GM18526 (cell line): Measurements from ENCODE around the gene KCNQ4.

ENCODE experiments used
- POLR2A ChIP-seq: IDR thresholded peaks from 3 replicates; pipeline ENCODE4 v1.6.1; 2011; ENCODE audit not compliant: insufficient read length; ENCODE audit errors: extremely low read depth

KCNQ4 gene

DNA sequence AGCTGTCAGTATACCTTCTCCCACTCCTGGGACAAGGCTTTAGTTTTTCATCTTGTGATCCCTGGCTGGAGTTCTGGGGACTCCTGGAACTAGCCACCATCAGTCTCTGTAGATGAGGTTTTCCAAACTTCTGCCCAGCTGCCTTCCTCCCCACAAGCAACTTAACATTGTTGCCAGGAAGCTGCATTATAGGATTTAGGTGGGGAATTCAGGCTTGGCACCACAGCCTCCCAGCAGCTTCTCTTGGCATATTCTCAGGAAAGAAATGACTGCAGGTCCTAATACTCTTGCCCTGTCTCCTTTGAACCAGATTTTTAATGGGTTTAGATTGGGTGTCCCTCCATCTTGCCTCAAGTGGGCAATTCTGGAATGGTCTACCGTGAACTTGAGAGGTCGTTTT, 18.6 kb upstream of the KCNQ4 start:
- no peak for TF ChIP-seq POLR2A

DNA sequence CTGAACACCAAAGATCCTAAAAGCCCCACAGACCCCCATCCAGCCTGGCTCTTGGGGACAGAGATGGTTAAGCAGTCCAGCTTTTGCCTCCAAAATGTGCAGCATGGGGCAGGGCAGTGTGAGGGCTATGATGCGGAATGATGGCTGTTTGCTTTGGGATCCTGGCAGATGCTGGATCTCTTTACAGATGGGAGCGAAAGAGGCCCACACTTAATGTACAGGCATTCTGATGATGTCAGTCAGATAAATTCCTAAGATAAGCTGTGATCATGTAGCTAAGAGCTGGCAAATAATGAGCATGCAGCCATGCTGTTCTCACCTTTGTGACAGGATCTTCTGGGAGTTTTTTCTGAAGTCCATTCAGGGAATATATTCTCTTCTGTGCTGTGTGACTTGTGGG, 17.6 kb upstream of the KCNQ4 start:
- TF ChIP-seq POLR2A: no peak

DNA sequence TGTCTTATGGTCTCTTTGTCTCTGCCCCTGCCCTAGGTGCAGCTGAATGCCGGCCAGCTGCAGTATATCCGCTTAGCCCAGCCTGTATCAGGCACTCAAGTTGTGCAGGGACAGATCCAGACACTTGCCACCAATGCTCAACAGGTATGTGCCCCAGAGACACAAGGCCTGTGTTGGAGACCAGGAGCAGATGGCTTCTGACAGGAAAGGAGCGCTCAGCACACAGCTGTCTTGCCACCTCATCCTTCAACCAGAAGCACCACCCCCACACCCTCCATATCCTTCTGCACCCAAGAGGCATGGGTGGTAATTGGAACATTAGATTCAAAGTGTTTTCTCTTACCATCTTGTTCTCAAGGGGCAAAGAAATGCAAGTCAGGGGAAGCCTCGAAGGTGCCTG, 17.0 kb upstream of the KCNQ4 start:
- no peak for TF ChIP-seq POLR2A

DNA sequence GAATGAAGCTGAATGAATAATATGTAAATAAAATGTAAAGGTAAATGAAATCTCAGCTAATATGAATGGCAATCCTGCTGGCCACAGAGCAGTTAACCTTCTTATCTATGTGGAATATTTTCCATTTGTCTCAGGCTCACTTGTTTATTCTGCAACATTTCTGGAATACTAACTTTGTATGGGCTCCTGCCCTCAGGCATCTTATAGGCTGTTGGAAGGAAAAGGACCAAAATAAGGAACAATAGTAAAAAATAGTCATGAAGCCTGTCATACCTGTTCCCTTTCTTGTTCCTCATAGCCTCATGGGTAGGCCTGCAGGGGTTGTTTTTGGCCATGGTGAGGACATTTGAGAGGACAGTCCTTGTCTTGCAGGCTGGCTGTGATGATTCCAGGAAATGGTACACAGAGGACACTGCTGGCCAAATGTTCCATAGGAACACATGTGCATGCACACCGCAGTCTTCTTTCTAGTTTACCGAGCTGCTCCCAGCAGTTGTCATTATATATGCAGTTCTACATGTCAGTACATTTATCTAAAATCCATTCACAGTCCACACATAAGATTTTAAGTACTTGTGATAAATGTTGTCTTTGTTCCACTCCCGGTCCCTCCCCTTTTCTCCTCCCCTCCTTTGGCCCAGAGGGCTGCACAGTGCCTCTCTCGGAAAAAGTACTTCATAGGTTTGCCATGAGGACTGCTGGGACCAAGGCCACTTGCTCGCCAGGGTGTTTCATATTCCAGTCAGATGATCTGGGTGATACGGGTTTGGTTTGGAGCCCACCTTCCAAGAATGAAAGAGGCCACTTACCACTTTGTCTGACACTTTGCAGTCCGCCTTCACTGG, 15.2 kb upstream of the KCNQ4 start:
- no peak for TF ChIP-seq POLR2A

DNA sequence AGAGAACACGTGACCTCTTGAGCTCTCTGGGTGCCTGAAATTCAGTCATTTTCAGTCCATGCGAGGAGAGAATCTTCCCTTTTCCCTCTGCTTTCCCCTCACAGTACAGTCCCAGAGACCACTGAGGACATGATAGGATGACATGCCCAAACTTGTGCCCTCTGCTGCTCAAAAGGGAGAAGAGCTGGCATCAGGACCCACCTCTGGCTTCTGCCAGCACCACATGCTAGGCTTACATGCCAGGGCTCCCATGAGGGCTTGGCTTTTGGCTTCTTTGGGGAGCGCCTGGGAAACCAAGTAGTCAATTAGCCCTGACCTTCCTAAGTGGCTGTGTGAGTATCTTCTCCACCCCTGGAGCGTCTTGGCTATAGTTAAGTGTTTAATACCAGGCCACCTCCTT, 13.8 kb upstream of the KCNQ4 start:
- TF ChIP-seq POLR2A: no peak

DNA sequence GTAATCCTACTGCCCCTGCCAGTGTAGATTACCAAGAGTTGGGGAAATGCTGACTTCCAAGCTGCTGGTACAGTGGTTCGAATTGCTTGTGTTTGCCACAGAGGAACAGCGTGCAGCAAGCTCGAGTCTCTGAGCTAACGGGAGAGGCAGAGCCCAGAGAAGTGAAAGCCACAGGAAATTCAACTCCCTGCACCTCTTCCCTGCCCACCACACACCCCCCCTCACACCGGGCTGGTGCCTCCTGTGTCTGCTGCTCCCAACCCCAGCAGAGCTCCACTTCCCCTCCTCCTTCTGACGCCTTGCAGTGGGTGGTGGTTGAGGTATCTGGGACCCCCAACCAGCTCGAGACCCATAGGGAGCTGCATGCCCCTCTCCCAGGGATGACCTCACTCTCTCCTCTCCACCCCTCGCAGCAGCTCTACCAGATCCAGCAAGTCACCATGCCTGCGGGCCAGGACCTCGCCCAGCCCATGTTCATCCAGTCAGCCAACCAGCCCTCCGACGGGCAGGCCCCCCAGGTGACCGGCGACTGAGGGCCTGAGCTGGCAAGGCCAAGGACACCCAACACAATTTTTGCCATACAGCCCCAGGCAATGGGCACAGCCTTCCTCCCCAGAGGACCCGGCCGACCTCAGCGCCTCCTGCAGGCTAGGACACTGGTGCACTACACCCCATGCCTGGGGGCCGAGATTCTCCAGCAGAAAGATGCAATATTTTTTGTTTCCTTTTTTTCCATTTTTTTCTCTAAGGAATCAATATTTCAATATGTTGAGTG, 13.1 kb upstream of the KCNQ4 start:
- TF ChIP-seq POLR2A: no peak

DNA sequence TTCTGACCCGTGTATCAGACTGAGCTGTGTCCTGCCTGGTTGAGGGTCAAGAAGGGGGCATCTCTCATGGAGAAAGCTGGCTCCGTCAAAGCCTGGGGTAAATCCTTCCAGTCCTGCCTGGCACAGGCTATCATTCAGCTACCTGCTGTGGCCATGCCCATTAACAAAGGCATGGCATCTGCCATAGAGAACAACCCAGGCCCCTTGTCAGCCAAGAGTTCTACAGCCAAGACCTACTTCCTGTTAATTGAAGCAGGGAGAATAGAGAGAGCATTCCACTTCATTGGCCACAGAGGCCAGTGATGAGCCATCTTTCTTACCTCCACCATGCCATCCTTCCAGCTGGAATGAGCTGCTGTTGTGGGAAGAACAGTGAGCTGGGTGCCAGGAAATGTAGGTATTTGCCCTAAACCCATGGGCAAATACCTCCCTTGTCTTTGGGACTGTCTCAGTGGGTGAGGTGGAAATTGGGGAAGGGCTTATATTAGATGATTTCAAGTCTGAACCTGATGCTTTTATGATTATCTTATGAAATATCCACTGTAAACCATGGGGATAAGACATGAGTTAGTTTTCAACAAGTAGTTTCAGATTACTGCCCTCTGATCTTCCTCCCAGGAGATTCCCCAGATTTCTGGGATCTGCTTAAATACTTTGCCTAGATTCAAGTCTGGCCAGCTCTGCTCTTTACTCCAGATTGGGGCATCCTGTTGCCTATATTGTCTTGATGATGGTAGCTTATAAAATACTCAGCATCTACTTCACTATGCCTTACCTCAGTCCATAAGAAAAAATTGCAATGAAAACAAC, 11.2 kb upstream of the KCNQ4 start:
- no peak for TF ChIP-seq POLR2A

- TF ChIP-seq POLR2A: no peak
Measured at GRCh38 chr1:40773748-40774265, 9.8 kb upstream of the KCNQ4 start.

DNA sequence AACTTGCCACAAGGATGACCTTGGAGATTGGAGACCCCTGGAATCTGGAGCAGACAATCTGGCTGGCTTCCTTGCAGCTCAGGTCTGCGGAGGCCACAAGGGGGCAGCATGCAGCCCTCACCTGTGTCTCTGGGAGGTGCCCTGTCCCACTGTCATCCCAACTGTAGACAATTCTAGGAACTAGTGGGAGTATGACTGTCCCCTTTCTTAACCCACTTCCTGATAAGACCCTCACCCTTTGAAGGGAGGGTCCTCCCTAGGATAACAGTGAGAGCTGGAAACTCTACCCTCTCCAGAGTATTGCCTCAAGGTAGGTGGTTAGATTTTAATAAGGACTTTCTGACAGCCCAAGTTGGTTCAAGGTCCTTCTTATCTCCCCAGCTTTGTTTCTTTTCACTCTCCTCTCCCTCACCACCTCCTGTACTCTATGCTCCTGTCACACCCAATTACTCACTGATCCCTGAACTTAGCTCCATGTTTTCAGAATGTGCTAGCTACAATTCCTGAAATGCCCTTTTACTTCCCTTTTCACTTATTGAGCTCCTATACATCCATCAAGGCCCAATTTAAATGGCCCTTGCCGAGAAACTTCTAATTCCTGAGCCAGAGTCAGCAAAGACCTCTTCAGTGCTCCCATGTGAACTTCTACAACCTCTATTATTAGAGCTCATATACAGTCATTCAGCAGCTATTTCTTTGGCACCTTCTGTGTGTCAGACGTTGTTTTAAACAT, 9.2 kb upstream of the KCNQ4 start:
- TF ChIP-seq POLR2A: no peak

DNA sequence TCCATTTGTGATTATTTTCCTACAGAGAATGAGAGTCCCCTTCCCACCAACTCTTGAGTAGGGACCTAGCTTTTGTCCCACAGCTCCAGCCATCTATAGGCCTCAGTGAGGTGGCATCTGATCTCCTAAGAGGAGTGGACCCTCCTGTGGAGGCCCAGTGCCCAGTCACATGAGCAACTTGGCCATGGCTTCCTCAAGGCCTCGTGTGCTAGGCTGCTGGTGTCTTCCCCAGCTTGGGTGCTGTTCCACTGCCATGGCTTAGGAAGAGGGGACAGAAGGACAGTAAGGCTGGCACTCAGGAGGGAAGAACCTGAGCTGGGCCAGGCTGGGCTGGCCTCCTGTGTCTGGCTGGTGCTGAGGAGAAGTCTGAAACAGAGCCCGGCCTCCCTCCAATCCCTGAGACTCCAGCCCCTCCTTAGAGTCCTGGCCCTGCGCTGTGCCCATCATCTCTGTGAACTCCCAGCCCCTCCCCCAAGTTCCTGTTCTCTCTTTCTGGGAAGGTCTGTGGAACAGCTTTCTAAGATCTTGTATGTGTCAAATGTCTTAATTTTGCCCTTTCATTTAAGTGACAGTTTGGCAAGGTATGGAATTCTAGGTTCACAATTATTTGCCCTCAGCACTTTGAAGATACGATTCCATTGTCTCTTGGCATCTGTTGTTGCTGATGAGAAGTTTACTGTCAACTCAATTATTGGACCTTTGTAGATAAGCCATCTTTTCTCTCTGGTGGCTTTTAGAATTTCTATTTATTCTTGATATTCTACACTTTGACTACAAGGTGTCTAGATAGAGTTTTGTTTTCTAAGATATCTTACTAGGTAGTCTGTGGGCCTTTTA, 7.1 kb upstream of the KCNQ4 start:
- no peak for TF ChIP-seq POLR2A

- no peak for TF ChIP-seq POLR2A
Measured at GRCh38 chr1:40777224-40777970, 6.2 kb upstream of the KCNQ4 start.

DNA sequence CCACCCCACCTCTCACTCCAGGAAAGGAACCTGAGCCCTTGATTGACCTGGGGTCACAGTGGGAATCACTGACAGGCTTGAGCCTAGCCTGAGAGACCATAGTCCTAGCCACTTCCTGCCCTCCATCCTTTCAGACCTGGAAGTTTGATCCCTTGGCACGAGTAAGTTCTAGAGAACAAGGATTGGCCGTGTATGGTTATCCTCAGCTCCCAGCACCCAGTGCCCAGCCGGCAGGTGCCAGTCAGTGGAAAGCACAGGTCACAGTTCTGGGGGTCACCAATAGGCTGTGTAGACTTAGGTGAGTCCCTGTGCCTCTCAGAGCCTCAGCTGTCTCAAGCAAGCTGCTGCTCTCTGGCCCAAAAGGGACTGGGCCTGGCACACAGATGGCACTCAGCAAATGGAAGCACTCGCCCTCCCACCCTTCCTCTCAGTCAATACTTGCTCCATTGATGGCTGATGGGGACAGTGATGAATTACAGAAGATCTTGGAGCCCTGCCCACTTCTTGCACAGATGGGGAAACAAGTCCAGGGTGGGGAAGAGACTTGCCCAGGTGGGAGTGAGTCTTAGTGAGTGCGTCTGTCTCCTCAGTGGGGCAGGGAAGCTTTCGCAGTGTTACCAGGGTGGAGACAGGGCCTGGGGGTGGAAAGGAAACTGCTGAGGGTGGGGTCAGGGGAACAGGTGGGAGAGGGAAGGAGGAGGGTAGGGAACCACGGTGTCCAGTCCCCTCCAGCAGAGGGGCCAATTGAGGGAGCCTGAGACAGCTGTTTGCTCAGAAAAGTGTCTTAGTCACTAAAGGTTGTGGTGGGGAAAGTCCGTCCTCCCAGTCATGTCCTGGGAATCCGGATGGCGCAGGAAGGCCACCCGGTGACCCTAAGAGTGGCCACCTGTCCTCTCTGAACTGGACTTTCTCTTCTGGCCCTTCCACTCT, 2.6 kb upstream of the KCNQ4 start:
- no peak for TF ChIP-seq POLR2A
